Choroid plexus epithelial cell (primary cell): ENCODE results near the gene RNF138.
"Not testable (repeated sequence)": the region's sequence is repeated elsewhere in the genome, so short reads cannot be mapped to it uniquely, and the experiment has no call there.

ENCODE experiments used
- DNase-seq: peaks from one replicate; pipeline ENCODE4 v3.0.0-alpha.2; 2010; ENCODE audit warnings: low read depth
- H3K4me3 ChIP-seq: 2 replicates; pipeline ENCODE4 v1.5.1; 2011; ENCODE audit warnings: low read depth, mild to moderate bottlenecking, control low read depth, low read length, moderate library complexity
- CTCF ChIP-seq: conservative IDR thresholded peaks from 2 replicates; pipeline ENCODE4 v1.5.1; 2011; ENCODE audit warnings: low read depth, mild to moderate bottlenecking, control low read depth, inconsistent platforms, low read length, moderate library complexity

The RNF138 gene

GRCh38 chr18:32086881-32087280, 4.8 kb upstream of the RNF138 start:
- H3K4me3 ChIP-seq, result no peak overlapping the region
- no peak for TF ChIP-seq CTCF
- DNase-seq, result no peak

- not testable (repeated sequence) for DNase-seq, H3K4me3 ChIP-seq
Observed at GRCh38 chr18:32090831-32091230, 843 bp upstream of the RNF138 start.

- DNase-seq, result no peak
- no peak for TF ChIP-seq CTCF
- H3K4me3 ChIP-seq, result peak overlapping the region; percentile 95
Observed at GRCh38 chr18:32091325-32091723, 350 bp upstream of the RNF138 start.

- peak; percentile 98 for DNase-seq
Observed at GRCh38 chr18:32092422-32093101, 888 bp downstream of the RNF138 start.

GRCh38 chr18:32093102-32093511, 1.4 kb downstream of the RNF138 start:
- DNase-seq, result peak; percentile 69
- TF ChIP-seq CTCF, result no peak
- H3K4me3 ChIP-seq, result peak overlapping the region; percentile 95

More at GRCh38 chr18:32092422-32093101, 888 bp downstream of the RNF138 start:
- peak overlapping the region; percentile 95 for H3K4me3 ChIP-seq
- TF ChIP-seq CTCF, result no peak

- peak overlapping the region; percentile 95 for H3K4me3 ChIP-seq
- TF ChIP-seq CTCF, result no peak
- no peak for DNase-seq
Observed at GRCh38 chr18:32093523-32093922, 1.8 kb downstream of the RNF138 start.

GRCh38 chr18:32095192-32095899, 3.7 kb downstream of the RNF138 start:
- no peak for TF ChIP-seq CTCF
- H3K4me3 ChIP-seq, result no peak overlapping the region

More at GRCh38 chr18:32095192-32095899, 3.7 kb downstream of the RNF138 start:
- DNase-seq, result no peak
